ENCODE results near the gene SHD. TPM values are rescaled to one million over a fixed set of nuclear protein-coding genes. Genes with fewer than 3 reads are reported as not detected.
A peak's percentile ranks its signal among the peaks of the same experiment; 100 is the strongest.
"Not testable (repeated sequence)": the region's sequence is repeated elsewhere in the genome, so short reads cannot be mapped to it uniquely, and the experiment has no call there.

The SHD gene
- total and polyA plus RNA-seq, 7 donors, result 18.8 to 84.7 (median 68.0) TPM; not detected in 4

GRCh38 chr19:4233282-4233853 is 45.7 kb upstream of the SHD start:
- no peak overlapping the region for H3K4me3 ChIP-seq
- no peaks in the 10 kb centered on the region for H3K4me1 ChIP-seq
- H3K27me3 ChIP-seq, result peaks cover 12 to 57% (median 22%) of the 10 kb centered on the region in 3 donors
- TF ChIP-seq POLR2AphosphoS5 (IDR thresholded peaks at IDR 0.05) (no peak), EP300 (IDR thresholded peaks at IDR 0.05) (no peak), CTCF (IDR thresholded peaks at IDR 0.05) (peak in 1 of 4 experiments; percentile 35), POLR2A (IDR thresholded peaks at IDR 0.05) (no peak)
- no peak overlapping the region for H3K27ac ChIP-seq
- DNase-seq, result no peak
- intact Hi-C loops (cut with DNase I), result no loop called here
- H3K36me3 ChIP-seq, result no peaks in the 10 kb centered on the region
- 21 to 45% methylated on average over 11 of the region's 11 CpGs for WGBS, 2 donors
- H3K9me3 ChIP-seq, result no peaks in the 10 kb centered on the region

GRCh38 chr19:4234142-4234861 is 44.8 kb upstream of the SHD start:
- Histone ChIP-seq H3K9me3 (no peaks in the 10 kb centered on the region), H3K27me3 (peaks cover 9 to 48% (median 17%) of the 10 kb centered on the region in 3 donors), H3K4me3 (no peak overlapping the region), H3K4me1 (no peaks in the 10 kb centered on the region), H3K36me3 (no peaks in the 10 kb centered on the region), H3K27ac (no peak overlapping the region)
- intact Hi-C loops (cut with DNase I), result no loop called here
- TF ChIP-seq CTCF (IDR thresholded peaks at IDR 0.05) (no peak), POLR2AphosphoS5 (IDR thresholded peaks at IDR 0.05) (no peak), EP300 (IDR thresholded peaks at IDR 0.05) (no peak), POLR2A (IDR thresholded peaks at IDR 0.05) (no peak)
- 50 to 63% methylated on average over 21 of the region's 21 CpGs for WGBS, 2 donors
- DNase-seq, result no peak

GRCh38 chr19:4234862-4235201 is 44.2 kb upstream of the SHD start:
- no peaks in the 10 kb centered on the region for H3K4me1 ChIP-seq
- H3K4me3 ChIP-seq, result no peak overlapping the region
- H3K9me3 ChIP-seq, result no peaks in the 10 kb centered on the region
- H3K27ac ChIP-seq, result no peak overlapping the region
- 71 to 81% methylated on average over 13 of the region's 13 CpGs for WGBS, 2 donors
- no peak for TF ChIP-seq POLR2AphosphoS5 (IDR thresholded peaks at IDR 0.05)
- TF ChIP-seq EP300 (IDR thresholded peaks at IDR 0.05), result no peak
- TF ChIP-seq CTCF (IDR thresholded peaks at IDR 0.05), result no peak
- TF ChIP-seq POLR2A (IDR thresholded peaks at IDR 0.05), result no peak
- no peaks in the 10 kb centered on the region for H3K36me3 ChIP-seq
- DNase-seq, result no peak
- intact Hi-C loops (cut with DNase I), result no loop called here
- peaks cover 6 to 42% (median 13%) of the 10 kb centered on the region in 3 donors for H3K27me3 ChIP-seq

- intact Hi-C loops (cut with DNase I); H3K27ac ChIP-seq; H3K4me3 ChIP-seq; H3K9me3 ChIP-seq; DNase-seq; H3K36me3 ChIP-seq; H3K4me1 ChIP-seq: not testable (repeated sequence)
- WGBS, 2 donors, result 91 to 95% methylated on average over 16 of the region's 16 CpGs
- peaks cover 6 to 22% (median 7%) of the 10 kb centered on the region in 3 donors for H3K27me3 ChIP-seq
Observed at GRCh38 chr19:4237510-4237909, 41.6 kb upstream of the SHD start.

GRCh38 chr19:4238831-4239230 is 40.2 kb upstream of the SHD start:
- Histone ChIP-seq H3K4me3 (no peak overlapping the region), H3K4me1 (no peaks in the 10 kb centered on the region), H3K36me3 (no peaks in the 10 kb centered on the region), H3K27ac (no peak overlapping the region), H3K27me3 (peaks cover 0 to 8% (median 0%) of the 10 kb centered on the region in 3 donors), H3K9me3 (peaks cover 0 to 5% (median 2%) of the 10 kb centered on the region in 4 donors)
- 89 to 91% methylated on average over 4 of the region's 4 CpGs for WGBS, 2 donors
- TF ChIP-seq EP300 (IDR thresholded peaks at IDR 0.05) (no peak), CTCF (IDR thresholded peaks at IDR 0.05) (no peak), POLR2AphosphoS5 (IDR thresholded peaks at IDR 0.05) (no peak), POLR2A (IDR thresholded peaks at IDR 0.05) (no peak)
- DNase-seq, result no peak
- intact Hi-C loops (cut with DNase I), result no loop called here
